ENCODE results near the gene DIPK2B.

Gene DIPK2B, protein sequence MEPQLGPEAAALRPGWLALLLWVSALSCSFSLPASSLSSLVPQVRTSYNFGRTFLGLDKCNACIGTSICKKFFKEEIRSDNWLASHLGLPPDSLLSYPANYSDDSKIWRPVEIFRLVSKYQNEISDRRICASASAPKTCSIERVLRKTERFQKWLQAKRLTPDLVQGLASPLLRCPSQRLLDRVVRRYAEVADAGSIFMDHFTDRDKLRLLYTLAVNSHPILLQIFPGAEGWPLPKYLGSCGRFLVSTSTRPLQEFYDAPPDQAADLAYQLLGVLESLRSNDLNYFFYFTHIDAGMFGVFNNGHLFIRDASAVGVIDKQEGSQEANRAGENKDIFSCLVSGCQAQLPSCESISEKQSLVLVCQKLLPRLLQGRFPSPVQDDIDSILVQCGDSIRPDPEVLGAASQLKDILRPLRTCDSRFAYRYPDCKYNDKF

DNA sequence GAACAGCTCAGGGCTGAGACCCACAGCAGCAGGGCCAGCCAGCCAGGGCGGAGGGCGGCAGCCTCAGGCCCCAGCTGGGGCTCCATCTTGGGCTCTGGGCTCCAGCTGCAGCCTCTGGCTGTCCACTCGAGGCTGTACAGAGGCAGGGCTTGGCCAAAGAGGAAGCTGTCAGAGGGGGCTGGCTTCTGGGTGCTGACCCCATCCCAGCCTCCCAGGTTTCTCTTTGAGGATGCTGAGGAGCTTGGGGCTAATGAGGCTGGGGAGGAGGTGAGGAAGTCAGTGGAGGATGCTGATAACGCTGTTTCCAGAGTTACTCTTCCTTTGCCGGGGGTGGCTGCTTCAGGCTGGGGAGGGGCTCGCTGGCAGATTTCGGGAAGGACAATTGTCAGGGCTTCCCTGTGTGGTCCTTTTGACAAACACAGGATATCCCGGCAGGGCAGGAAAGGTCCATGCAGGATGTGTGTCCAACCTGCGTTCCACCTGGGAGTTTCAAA lies at the start of gene DIPK2B:
Gene DIPK2B, minus strand, starts transcription at position 136 of the 494 bp plus-strand sequence. Its CDS starts 50 bp downstream, at position 86.
- no peak for DNase-seq (ENCODE audit: low read depth)

DNA sequence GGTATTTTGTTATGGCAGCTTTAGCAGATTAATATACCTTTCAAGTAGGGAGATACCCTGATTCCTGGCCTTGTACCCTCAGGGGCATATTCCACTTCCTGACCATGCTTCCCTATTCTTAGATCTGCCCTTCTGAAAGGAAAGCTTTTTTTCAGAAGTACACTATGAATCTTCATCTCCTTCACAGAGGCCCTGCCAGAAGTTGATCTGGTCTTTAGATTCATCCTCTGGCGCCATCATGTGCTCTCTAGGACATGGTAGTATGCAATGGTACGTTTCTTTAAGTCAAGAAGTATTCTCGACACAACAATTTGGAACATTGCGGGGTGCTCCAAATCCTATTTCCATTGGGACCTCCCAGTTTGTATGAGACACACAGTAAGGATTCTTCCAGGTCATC lies 39.6 kb upstream of the DIPK2B start:
- DNase-seq (ENCODE audit: low read depth) = no peak

DNA sequence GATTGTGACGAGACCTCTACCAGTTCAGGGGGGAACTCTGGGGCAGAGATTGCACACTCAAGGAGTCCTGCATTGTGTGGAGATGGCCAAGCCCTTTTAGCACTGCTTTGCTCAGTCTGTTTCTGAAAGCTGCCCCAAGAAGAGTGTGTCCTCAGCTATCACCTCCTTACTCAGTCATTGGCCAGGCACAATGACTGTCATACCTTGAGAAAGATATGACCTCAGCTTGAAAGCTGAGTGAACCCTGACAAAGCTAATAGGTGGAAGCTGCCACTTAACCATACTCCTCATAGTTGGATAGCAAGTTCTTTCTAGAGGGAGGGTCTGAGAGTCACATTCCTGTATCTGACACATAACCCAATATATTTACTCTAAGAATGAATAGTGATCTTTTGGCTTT lies 37.8 kb upstream of the DIPK2B start:
- no peak for DNase-seq (ENCODE audit: low read depth)

DNA sequence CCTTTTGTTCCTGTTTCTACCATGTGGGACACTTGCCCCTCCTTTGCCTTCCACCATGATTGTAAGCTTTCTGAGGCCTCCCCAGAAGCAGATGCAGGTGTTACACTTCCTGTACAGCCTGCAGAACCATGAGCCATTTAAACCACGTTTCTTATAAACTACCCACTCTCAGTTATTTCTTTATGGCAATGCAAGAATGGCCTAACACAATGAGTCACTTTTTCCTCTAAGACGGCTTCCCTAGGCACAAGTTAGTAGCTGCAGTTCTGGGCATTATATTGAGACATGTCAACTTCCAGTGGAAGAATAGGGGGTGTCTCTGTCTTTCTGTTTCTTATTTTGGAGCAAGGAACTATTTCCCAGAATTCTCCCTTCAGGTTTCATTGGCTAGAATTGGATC lies 32.9 kb upstream of the DIPK2B start:
- no peak for DNase-seq (ENCODE audit: low read depth)

DNA sequence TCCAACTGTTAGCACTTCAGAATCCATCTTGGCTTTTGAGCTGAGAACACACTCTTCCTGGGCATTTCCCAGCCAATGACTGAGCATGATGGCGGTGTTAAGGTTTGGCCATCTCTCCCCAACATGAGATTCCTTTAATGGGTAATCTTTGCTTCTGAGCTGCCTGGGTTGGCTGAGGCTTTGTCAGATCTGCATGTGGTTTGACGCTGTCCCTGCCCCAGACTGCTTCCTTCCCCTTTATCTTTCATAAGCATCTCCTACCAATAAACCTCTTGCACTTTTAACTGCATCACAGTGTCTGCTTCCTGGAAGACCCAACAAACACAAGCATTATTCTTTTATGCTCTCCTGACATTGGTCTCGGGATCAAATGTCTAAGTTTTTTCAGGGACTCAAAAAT lies 31.5 kb upstream of the DIPK2B start:
- DNase-seq (ENCODE audit: low read depth) = no peak

DNA sequence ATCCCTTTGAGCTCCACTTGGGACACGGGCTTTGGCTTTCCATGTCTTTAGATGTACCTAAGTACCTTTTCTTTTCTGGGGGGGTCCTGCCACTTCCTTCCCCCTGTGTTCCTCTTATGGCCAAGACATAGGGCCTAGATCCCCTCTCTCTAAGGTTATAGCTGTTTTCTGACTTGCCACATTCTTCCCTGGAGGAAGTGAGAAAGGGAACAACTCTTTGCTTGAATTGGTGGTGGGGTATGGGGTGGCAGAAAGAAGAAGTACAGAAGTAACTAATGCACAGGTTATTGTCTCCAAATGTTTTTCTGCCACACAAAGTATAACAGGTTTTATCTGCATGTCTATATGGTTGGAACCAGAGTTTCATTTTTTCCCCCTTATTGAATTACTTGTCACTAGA lies 29.7 kb upstream of the DIPK2B start:
- DNase-seq (ENCODE audit: low read depth) = no peak

DNA sequence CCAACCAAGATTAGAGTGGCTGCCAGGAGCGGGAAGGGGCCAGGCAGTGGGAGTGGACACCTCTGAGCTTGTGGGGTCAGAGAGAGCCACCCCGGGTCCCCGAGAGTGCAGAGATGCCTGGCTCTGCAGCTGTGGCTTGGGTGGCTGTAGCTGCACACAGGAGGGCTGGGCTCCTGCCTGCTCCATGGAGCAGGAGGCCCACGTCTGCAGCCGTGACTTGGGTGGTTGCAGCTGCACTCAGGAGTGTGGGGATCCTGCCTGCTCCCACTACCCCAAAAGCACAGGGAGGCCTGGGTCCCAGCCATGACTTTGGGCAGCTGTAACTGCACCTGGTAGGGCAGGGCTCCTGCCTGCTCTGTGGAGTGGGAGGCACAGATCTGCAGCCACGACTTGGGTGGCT lies 28.7 kb upstream of the DIPK2B start:
- no peak for DNase-seq (ENCODE audit: low read depth)

DNA sequence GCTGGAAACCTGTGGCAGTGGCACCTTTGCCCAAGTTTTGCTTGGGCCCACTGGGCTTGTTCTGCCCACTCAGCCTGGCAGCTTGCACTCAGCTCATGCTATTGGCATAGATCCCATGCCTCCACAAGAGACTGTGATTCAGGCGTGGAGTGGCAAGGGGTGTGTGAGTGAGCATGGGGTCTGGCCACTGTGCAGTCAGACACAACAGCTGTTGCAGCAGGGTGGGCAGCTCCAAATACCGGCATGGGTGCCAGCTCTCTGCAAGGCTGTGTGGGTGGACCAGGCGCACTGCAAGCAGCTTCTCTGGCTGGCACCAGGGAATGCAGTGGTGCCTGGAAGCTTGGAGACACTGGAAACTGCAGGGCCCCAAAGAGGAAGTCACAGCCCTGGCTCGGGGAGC lies 27.4 kb upstream of the DIPK2B start:
- DNase-seq (ENCODE audit: low read depth) = no peak

DNA sequence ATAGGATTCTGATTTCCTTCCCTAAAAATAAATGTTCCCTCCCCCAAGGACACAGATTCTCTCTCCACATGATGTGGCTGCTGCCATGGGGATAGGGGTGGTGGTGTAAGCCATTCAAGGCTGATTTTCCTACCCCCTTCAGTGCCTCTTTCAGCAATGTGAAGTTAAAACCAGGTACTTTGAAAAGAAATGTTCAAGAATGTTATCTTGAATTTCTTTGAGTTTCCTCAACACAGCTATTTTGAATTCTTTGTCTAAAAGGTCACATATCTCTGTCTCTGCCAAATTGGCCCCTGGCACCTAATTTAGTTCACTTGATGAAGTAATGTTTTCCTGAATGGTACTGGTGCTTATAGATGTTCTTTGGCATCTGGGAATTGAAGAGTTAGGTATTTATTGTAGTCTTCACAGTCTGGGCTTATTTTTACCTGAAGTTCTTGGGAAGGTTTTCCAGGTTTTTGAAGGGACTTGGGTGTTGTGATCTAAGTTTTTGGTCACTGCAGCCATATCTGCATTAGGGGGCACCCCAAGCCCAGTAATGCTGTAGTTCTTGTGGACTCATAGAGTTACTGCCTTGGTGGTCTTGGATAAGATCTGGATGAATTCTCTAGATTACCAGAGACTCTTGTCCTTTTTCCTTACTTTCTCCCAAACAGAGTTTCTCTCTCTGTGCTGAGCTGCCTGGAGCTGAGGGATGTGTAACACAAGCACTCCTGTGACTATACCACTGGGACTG lies 7.6 kb upstream of the DIPK2B start:
- DNase-seq (ENCODE audit: low read depth) = no peak

DNA sequence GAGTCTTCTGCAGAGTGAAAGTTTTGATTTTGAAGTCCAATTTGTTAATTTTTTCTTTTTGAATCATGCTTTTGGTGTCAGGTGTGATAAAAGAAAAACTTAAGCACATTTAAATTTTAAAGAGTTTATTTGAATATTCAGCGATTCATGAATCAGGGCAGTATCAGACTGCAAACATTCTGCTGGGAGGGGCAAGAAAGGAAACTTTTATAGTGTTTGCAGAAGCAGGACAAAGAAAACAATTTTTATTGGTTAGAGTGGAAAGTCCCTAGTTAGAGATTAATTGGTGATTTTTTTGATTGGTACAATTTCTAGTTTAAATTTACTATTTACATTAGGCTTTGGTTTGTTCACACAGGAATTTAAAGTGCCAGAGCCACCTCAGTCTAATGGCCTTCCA lies 1.5 kb upstream of the DIPK2B start:
- no peak for DNase-seq (ENCODE audit: low read depth)

DNA sequence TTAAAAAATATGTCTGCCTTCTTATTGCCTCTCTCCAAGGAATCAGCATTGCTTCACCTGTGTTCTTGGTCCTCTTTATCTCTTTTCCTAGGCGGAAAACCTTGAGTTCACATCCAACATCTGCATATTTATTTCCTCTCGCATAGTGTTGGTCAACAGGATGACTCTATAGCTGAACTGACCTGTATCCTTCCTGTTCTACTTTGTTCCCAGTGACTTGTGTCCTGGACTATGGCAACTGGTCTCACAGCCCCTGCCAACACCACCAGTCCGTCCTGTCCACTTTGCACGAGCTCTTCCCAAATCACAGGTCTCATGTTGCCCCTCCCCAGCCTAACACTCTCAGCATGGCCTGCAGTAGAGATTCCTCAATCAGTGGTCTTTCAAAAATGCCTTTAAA lies 2.0 kb downstream of the DIPK2B start:
- DNase-seq (ENCODE audit: low read depth) = no peak

DNA sequence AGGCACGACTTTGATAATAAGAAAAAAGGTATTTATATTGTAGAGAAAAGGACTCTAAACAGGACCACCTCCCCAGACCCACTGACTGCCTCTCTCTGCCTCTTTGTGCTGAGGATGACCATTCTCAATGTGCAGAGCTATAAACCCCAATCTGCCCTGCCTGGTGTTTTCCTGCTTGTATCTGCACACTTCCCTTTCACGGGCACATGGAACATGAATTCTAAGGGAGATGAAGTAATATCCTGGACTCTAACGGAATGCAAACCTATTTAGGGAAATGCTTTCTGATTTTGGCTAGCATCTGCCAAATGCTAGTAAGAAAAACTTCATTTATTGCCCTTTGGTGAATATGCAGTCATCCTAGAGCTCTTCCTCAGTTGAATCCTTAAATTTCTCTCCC lies 2.4 kb downstream of the DIPK2B start:
- no peak for DNase-seq (ENCODE audit: low read depth)

DNA sequence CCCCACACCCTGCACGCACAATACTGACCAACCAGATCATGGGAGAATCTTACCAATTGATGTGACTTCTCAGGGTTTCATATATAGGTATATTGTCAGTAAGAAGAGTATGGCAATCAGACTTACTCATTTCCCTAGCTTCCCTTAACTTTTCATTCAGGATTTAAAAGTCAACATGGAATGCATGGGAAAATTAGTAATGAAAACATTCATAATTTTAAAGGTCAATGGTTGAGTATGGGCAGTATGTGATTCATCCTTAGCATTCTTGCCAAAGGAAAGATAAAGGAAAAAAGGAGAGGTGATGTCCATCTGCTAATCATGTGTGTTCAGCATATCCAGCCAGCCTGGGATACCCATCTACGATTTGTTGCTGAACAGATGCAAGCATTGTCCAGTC lies 4.0 kb downstream of the DIPK2B start:
- no peak for DNase-seq (ENCODE audit: low read depth)

DNA sequence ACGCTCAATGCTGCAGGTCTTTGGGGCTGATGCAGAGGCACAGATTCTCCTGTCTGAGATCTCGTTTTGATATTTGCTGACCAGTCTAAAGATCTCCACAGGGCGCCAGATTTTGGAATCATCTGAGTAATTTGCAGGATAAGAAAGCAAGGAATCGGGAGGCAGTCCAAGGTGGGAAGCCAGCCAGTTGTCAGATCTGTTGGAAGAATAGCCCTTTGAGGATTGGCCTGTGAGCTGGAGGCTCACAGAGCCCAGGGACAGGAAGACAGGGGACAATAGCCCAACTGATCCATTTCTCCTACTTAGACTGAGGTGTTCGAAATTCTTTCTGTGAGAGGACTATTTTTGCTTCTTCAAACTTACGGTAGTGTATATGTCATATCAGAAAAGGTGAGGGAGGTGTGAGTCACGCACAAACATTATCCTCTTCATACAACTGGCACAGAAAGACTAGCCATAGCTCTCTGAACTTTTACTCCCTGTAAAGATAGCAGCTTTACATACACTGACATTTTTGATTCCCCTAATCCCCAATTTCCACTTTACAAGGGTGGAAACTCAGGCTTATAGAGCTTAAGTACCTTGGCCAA lies 8.8 kb downstream of the DIPK2B start:
- no peak for DNase-seq (ENCODE audit: low read depth)

DNA sequence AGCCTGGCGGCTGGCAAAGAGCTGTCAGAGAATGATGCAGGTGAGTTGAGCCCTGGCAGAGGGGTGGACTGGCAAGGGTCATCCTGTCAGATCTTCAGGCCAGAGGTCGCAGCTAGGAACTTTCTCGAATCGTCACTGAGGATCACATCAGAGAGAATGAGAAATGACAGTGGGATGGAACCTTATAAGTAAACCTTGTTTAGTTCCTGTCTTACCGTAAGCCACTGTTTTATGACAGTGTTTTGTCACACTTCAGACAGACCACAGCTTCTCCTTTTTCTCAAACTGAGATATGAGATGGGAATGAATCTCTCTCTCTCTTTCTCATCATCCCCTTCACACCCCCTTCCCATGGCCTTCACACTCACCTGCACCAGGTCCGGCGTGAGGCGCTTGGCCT lies 9.3 kb downstream of the DIPK2B start:
- no peak for DNase-seq (ENCODE audit: low read depth)

DNA sequence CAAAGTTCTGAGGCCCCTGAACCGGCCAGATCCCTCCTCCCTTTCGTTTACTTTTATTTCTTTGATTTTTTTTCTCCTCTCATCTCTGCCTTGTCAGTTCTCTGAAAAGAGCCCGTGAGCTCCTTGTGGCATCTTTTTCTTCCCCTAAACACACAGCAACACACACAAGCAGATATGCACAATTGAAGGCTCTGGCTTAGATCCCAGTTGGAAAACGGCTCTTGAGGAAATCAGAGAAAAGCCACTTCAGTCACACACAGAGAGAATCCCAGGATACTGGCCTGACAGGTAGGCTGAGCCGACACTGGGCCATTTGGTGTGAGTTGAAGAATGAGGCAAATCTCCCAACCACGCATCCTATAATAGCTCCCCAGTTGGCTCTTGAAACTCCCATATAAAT lies 12.9 kb downstream of the DIPK2B start:
- no peak for DNase-seq (ENCODE audit: low read depth)

DNA sequence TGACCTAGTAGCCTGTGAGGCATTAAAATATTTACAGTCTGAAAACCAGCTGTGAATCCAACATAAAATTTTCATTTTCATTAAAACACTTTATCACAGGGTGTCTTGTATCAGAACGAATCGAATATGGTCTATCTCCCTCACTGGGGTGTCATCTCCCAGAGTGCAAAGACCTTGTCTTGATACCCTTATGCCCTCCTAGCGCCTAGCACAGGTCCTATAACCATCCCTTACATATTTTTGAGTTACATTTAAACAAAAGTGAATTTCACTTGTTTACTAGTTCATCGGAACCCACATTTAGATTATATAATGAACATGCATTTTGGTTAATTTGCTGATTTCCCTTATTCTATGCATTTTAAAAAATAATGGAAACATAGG lies 14.0 kb downstream of the DIPK2B start:
- DNase-seq (ENCODE audit: low read depth) = no peak

DNA sequence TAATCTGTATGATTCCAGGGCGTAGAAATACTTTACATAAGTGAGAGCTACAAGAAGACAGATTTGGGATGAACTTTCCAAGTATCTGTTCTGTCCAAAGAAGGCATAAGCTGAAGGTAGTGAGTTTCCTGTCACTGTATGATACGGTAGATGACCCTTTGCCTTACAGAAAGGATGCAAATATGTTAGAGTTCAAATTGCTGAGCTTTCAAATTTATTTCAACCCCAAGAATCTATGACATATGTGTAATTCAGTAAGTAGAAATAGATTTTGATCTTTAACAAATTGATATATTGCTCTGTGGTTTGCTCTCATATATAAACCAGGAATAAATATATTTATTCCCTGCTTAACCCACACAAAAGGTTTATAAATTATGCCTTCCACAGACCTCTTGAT lies 16.5 kb downstream of the DIPK2B start:
- DNase-seq (ENCODE audit: low read depth) = no peak

DNA sequence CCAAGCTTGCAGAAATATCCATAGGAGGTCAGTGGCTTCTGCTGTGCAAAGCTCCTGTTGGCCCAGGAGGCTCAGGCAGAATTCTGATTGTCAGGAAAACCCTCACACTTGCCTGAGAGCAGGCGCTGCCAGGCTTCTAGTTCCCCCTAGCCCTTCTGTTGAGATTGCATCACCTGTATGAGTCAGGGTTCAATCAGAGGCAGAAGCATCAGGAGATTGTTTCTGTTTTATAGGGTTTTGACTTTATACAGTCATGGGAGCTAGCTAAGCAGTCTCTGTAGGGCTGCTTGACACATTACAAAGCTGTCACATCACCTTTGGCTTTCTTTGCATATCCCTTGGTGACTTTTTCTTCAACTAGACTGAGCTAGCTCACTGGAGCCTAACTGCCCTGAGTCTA lies 27.8 kb downstream of the DIPK2B start:
- DNase-seq (ENCODE audit: low read depth) = no peak

DNA sequence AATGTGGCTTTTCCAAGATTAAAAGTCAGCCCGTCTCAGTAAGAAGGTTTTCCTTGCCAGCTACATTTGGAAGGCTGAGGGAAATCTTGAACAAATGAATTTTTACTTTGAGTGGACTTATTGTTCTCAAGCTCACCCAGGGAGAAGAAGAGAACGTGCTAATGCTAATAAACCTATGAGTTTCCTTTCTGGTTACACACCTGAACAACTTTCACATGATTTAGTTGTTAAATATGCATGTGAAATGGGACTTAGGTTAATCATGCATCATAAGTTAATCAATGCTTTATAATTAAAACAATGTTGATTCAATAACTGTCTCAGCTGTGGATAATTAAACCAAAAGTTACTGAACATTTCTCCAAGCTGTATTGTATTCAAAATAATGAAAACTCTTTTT lies 33.9 kb downstream of the DIPK2B start:
- no peak for DNase-seq (ENCODE audit: low read depth)

DNA sequence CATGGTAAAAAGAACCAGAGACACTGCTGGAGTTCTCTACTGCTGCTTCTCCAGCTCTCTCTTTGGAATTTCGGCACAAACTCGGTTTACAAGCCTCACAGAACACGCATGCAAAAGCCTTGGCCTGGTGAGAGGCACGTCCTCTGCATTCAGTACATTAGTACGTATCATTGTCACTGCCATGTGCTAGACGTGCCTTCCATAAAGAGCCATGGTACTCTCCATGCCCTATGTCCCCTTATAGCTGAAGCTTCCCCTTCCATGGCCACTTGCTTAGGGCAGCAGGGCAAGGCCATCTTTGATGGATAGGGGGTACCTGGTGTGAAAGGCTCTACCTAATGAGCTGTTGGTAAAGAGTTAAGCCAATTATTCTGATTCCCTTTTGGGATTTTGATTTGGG lies 35.0 kb downstream of the DIPK2B start:
- no peak for DNase-seq (ENCODE audit: low read depth)

DNA sequence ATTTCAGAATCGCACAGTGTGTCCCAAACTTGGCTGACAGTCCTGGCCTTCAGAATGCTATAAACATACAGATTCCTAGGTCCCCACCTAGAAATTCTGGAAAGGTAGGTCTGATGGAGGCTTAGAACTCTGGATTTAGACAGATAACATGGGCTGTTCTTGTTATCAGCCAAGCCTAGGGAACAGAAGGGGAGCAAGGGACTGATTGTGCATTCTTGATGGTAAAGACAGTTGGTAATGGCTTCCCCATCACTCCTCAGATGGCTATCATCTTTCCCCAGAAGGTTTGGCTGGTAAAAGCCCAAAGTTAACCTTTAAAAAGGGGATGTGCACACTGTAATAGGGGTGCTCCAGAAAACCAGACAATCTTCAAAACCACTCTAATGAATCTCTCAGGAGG lies 35.7 kb downstream of the DIPK2B start:
- no peak for DNase-seq (ENCODE audit: low read depth)

DNA sequence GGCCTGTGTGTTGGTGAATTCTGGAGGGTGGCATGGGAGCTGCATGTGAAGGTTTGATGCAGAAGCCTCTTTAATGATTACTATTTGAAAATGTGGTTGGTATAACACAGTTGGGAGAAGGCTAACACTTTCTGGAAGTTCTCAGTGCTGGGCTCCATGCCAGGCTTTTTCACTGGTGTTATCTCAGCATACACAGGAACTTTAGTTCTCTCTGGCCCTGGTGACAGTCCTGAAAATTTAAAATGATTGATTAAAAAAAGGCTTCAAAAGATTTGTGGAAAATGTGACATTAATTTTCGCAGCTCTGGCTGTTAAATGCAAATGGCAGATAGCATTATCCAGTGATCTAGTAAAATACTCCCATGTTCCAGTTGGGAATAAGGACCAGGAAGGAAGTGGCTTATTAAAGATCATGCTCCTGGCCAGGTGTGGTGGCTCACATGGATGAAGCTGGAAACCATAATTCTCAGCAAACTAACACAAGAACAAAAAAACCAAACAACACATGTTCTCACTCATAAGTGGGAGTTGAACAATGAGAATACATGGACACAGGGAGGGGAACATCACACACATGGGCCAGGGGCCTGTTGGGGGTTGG lies 36.6 kb downstream of the DIPK2B start:
- DNase-seq (ENCODE audit: low read depth) = no peak

Data from stimulated activated CD8-positive, alpha-beta memory T cell treated with anti-CD3 and anti-CD28 coated beads, Interleukin-12 subunit alpha, Interleukin-12 subunit beta, amount 100 ng/mL, for 1 hour (primary cell).